Smooth muscle cell (in vitro differentiated cells): ENCODE results near the gene ARMH3. TPM values are rescaled to one million over a fixed set of nuclear protein-coding genes. Genes with fewer than 3 reads are reported as not detected.

Experiments
- DNase-seq: peaks from one replicate; lab custom pipeline; 2025; ENCODE audit not compliant: unreplicated experiment; lab: John Stamatoyannopoulos, UW
- H2AFZ ChIP-seq: fragments of 200-600 bp; sonication (generic); 2 replicates; pipeline ENCODE4 v1.6.0; 2016; ENCODE audit warnings: antibody characterized with exemption, low read depth, mild to moderate bottlenecking
- H3F3A ChIP-seq: fragments of 200-600 bp; sonication (generic); 2 replicates; pipeline ENCODE4 v1.6.0; 2017; ENCODE audit warnings: antibody characterized with exemption, low read depth
- H3K27ac ChIP-seq: fragments of 200-600 bp; sonication (generic); 2 replicates; pipeline ENCODE4 v1.5.1; 2016; ENCODE audit warnings: low read depth, mild to moderate bottlenecking
- H3K27me3 ChIP-seq: fragments of 200-600 bp; sonication (generic); 2 replicates; pipeline ENCODE4 v1.6.1; 2016; ENCODE audit warnings: low read depth, mild to moderate bottlenecking
- H3K36me3 ChIP-seq: fragments of 200-600 bp; sonication (generic); 2 replicates; pipeline ENCODE4 v1.5.1; 2016; ENCODE audit warnings: low read depth
- H3K4me1 ChIP-seq: fragments of 200-600 bp; sonication (generic); 2 replicates; pipeline ENCODE4 v1.5.1; 2016; ENCODE audit warnings: low read depth
- H3K4me2 ChIP-seq: fragments of 200-600 bp; sonication (generic); 2 replicates; pipeline ENCODE4 v1.6.0; 2016; ENCODE audit warnings: mild to moderate bottlenecking
- H3K4me3 ChIP-seq: fragments of 200-600 bp; sonication (generic); 2 replicates; pipeline ENCODE4 v1.5.1; 2016; ENCODE audit warnings: mild to moderate bottlenecking
- H3K79me2 ChIP-seq: fragments of 200-600 bp; sonication (generic); 2 replicates; pipeline ENCODE4 v1.6.0; 2016; ENCODE audit warnings: low read depth, mild to moderate bottlenecking
- H3K9ac ChIP-seq: fragments of 200-600 bp; sonication (generic); 2 replicates; pipeline ENCODE4 v1.6.0; 2016; ENCODE audit warnings: low read depth
- H3K9me3 ChIP-seq: fragments of 200-600 bp; sonication (generic); replicated peaks from 2 replicates; pipeline ENCODE4 v1.5.1; 2016; ENCODE audit warnings: low read depth
- H4K20me1 ChIP-seq: fragments of 200-600 bp; sonication (generic); 2 replicates; pipeline ENCODE4 v1.6.0; 2016; ENCODE audit warnings: low read depth
- CTCF ChIP-seq: fragments of 200-600 bp; sonication (generic); IDR thresholded peaks from 2 replicates; pipeline ENCODE4 v1.5.1; 2017; ENCODE audit warnings: borderline replicate concordance, mild to moderate bottlenecking, antibody characterized with exemption; ENCODE audit not compliant: insufficient read depth, poor library complexity, severe bottlenecking
- WGBS: methylation state at CpG from one replicate; pipeline ENCODE4 v1.1.7; 2016; ENCODE audit warnings: low lambda C conversion rate; 5-methylcytosine and 5-hydroxymethylcytosine counted together
- polyA plus RNA-seq: library from polyadenylated mRNA; unstranded; fragments of >200 nt; fragmentation: Nextera tagmentation; extraction: Ambion mirVana; gene quantifications from 2 replicates; pipeline ENCODE4 v1.2.1, GENCODE V29; 2016
- total RNA-seq: library from RNA; depleted of rRNA; stranded (reverse); fragments of >200 nt; gene quantifications from 2 replicates; pipeline ENCODE4 v1.2.3, GENCODE V29; 2014

ARMH3 gene
- total and polyA plus RNA-seq, 2 experiments from 2014 or later = 7.6 to 10.8 TPM

- WGBS = 98% methylated on average over 4 of the region's 4 CpGs
- Histone ChIP-seq H3F3A (peaks cover 15% of the 10 kb centered on the region), H3K27me3 (no peaks in the 10 kb centered on the region), H3K9me3 (no peaks in the 10 kb centered on the region), H2AFZ (no peak overlapping the region), H3K4me3 (no peak overlapping the region), H3K79me2 (peaks cover 5% of the 10 kb centered on the region), H4K20me1 (peaks cover 43% of the 10 kb centered on the region), H3K4me1 (peaks cover 23% of the 10 kb centered on the region), H3K36me3 (no peaks in the 10 kb centered on the region), H3K9ac (no peak overlapping the region), H3K4me2 (no peak overlapping the region), H3K27ac (no peak overlapping the region)
- no peak for DNase-seq
- no peak for TF ChIP-seq CTCF
Observed at GRCh38 chr10:101933976-101934375, 122.0 kb downstream of the ARMH3 start.

GRCh38 chr10:101932183-101932582, 123.8 kb downstream of the ARMH3 start:
- H4K20me1 ChIP-seq = peaks cover 29% of the 10 kb centered on the region
- DNase-seq = no peak
- H2AFZ ChIP-seq = no peak overlapping the region
- H3K4me3 ChIP-seq = no peak overlapping the region
- H3K9me3 ChIP-seq = no peaks in the 10 kb centered on the region
- no peak overlapping the region for H3K27ac ChIP-seq
- no peaks in the 10 kb centered on the region for H3K36me3 ChIP-seq
- H3K27me3 ChIP-seq = no peaks in the 10 kb centered on the region
- no peak overlapping the region for H3K4me2 ChIP-seq
- no peak for TF ChIP-seq CTCF
- H3F3A ChIP-seq = no peaks in the 10 kb centered on the region
- no peak overlapping the region for H3K9ac ChIP-seq
- WGBS = 98% methylated on average over 4 of the region's 4 CpGs
- peaks cover 5% of the 10 kb centered on the region for H3K79me2 ChIP-seq
- H3K4me1 ChIP-seq = peaks cover 12% of the 10 kb centered on the region

- no peaks in the 10 kb centered on the region for H3K27me3 ChIP-seq
- H3K4me1 ChIP-seq = no peaks in the 10 kb centered on the region
- H3K9me3 ChIP-seq = no peaks in the 10 kb centered on the region
- no peak overlapping the region for H2AFZ ChIP-seq
- no peak for TF ChIP-seq CTCF
- no peak overlapping the region for H3K27ac ChIP-seq
- peaks cover 4% of the 10 kb centered on the region for H3F3A ChIP-seq
- H3K36me3 ChIP-seq = no peaks in the 10 kb centered on the region
- H3K9ac ChIP-seq = no peak overlapping the region
- no peak for DNase-seq
- 97% methylated on average over 2 of the region's 2 CpGs for WGBS
- H4K20me1 ChIP-seq = peaks cover 7% of the 10 kb centered on the region
- H3K4me3 ChIP-seq = no peak overlapping the region
- H3K79me2 ChIP-seq = no peaks in the 10 kb centered on the region
- H3K4me2 ChIP-seq = no peak overlapping the region
Observed at GRCh38 chr10:101925027-101925426, 130.9 kb downstream of the ARMH3 start.

DNA sequence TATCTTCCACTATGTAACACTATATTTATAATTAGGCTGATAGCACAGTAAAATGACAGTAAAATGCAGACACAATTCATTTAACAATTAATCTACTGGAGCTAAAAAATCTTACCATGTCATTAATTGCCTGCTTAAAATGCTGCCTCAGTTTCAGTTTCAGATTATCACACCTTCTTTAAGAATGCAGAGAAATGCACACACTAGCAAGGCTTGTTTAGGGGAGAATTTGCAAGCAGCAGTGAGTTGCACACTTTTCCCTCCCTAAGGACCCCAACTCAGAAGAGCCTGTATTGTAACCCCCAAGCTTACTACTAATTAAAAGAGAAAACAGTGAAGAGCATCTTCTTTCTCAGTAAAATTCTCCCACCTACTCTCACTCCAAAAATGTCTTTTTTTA, 132.7 kb downstream of the ARMH3 start:
- no peaks in the 10 kb centered on the region for H3K9me3 ChIP-seq
- no peaks in the 10 kb centered on the region for H3K79me2 ChIP-seq
- no peak overlapping the region for H2AFZ ChIP-seq
- peaks cover 8% of the 10 kb centered on the region for H3K4me1 ChIP-seq
- H3K27me3 ChIP-seq = no peaks in the 10 kb centered on the region
- H3F3A ChIP-seq = peaks cover 4% of the 10 kb centered on the region
- no peak for DNase-seq
- H3K4me3 ChIP-seq = no peak overlapping the region
- H4K20me1 ChIP-seq = peaks cover 7% of the 10 kb centered on the region
- peak overlapping the region; percentile 12 for H3K4me2 ChIP-seq
- no peak for TF ChIP-seq CTCF
- no peaks in the 10 kb centered on the region for H3K36me3 ChIP-seq
- peak overlapping the region; percentile 32 for H3K27ac ChIP-seq
- H3K9ac ChIP-seq = no peak overlapping the region
